ENCODE data around the gene SLC9B2. TPM values are rescaled to one million over a fixed set of nuclear protein-coding genes. Genes with fewer than 3 reads are reported as not detected.

The SLC9B2 gene
- total RNA-seq, 1 experiment from 2014 or later = 2.0 TPM

GRCh38 chr4:103075435-103075893 lies 1.1 kb downstream of the SLC9B2 start:
- peak overlapping the region; percentile 85 for H3K4me2 ChIP-seq
- peaks cover 21% of the 10 kb centered on the region for H3K4me1 ChIP-seq (replicated peaks; ENCODE audit: insufficient read depth)
- H3K4me3 ChIP-seq = peak overlapping the region; percentile 82
- no peak for TF ChIP-seq EZH2 (IDR thresholded peaks at IDR 0.05; ENCODE audit: low read depth)
- TF ChIP-seq CTCF (conservative IDR thresholded peaks at IDR 0.05) = no peak
- peak in 1 of 2 experiments; percentile 34 for DNase-seq
- no peaks in the 10 kb centered on the region for H3K9me2 ChIP-seq (ENCODE audit: insufficient read depth)
- no TSS peak for BruUV-seq (replicated peaks)
- H3F3A ChIP-seq (ENCODE audit: insufficient read depth, low read depth) = no peaks in the 10 kb centered on the region
- H2AFZ ChIP-seq = peak overlapping the region; percentile 91
- no peaks in the 10 kb centered on the region for H3K9me3 ChIP-seq (ENCODE audit: insufficient read depth, low read depth)
- CTCF ChIA-PET = no interaction called here
- intact Hi-C loops (cut with micrococcal nuclease; ENCODE audit: unreplicated experiment) = no loop called here
- peaks cover 15% of the 10 kb centered on the region for H3K79me2 ChIP-seq (ENCODE audit: low read depth)
- H3K36me3 ChIP-seq (ENCODE audit: low read depth) = no peaks in the 10 kb centered on the region
- no peaks in the 10 kb centered on the region for H3K27me3 ChIP-seq (ENCODE audit: insufficient read depth, low read depth)
- POLR2A ChIA-PET (ENCODE audit: unreplicated experiment) = interaction anchor here (0.5 kb wide), 1 partner anchor 214 kb away, joined by 3 read pairs; no protein-coding TSS in a partner anchor
- H4K20me1 ChIP-seq (ENCODE audit: insufficient read depth) = no peaks in the 10 kb centered on the region
- peak overlapping the region; percentile 51 for H3K27ac ChIP-seq

GRCh38 chr4:103074744-103075434 lies 1.7 kb downstream of the SLC9B2 start:
- Histone ChIP-seq H3F3A (ENCODE audit: insufficient read depth, low read depth) (no peaks in the 10 kb centered on the region), H3K27ac (no peak overlapping the region), H3K4me1 (replicated peaks; ENCODE audit: insufficient read depth) (peaks cover 21% of the 10 kb centered on the region), H3K9me2 (ENCODE audit: insufficient read depth) (no peaks in the 10 kb centered on the region), H3K4me3 (peak overlapping the region; percentile 82; the same call in 1 of the 2 replicates), H3K27me3 (ENCODE audit: insufficient read depth, low read depth) (no peaks in the 10 kb centered on the region), H3K9me3 (ENCODE audit: insufficient read depth, low read depth) (no peaks in the 10 kb centered on the region), H3K79me2 (ENCODE audit: low read depth) (peaks cover 15% of the 10 kb centered on the region), H3K36me3 (ENCODE audit: low read depth) (no peaks in the 10 kb centered on the region), H4K20me1 (ENCODE audit: insufficient read depth) (no peaks in the 10 kb centered on the region), H2AFZ (no peak overlapping the region), H3K4me2 (peak overlapping the region; percentile 85)
- no TSS peak for BruUV-seq (replicated peaks)
- ChIA-PET POLR2A (ENCODE audit: unreplicated experiment) (interaction anchor here (0.5 kb wide), 1 partner anchor 215 kb away, joined by 3 read pairs; no protein-coding TSS in a partner anchor), CTCF (no interaction called here)
- no peak for DNase-seq
- intact Hi-C loops (cut with micrococcal nuclease; ENCODE audit: unreplicated experiment) = no loop called here
- TF ChIP-seq CTCF (conservative IDR thresholded peaks at IDR 0.05) = no peak
- TF ChIP-seq EZH2 (IDR thresholded peaks at IDR 0.05; ENCODE audit: low read depth) = no peak

- ChIA-PET CTCF (no interaction called here), POLR2A (ENCODE audit: unreplicated experiment) (no interaction called here)
- H3K27ac ChIP-seq = no peak overlapping the region
- no peak overlapping the region for H2AFZ ChIP-seq
- H3K4me3 ChIP-seq = no peak overlapping the region
- TF ChIP-seq CTCF (conservative IDR thresholded peaks at IDR 0.05) = no peak
- TF ChIP-seq EZH2 (IDR thresholded peaks at IDR 0.05; ENCODE audit: low read depth) = no peak
- BruUV-seq (replicated peaks) = no TSS peak
- no peaks in the 10 kb centered on the region for H3K36me3 ChIP-seq (ENCODE audit: low read depth)
- peak overlapping the region; percentile 85; the same call in 1 of the 2 replicates for H3K4me2 ChIP-seq
- H3K27me3 ChIP-seq (ENCODE audit: insufficient read depth, low read depth) = no peaks in the 10 kb centered on the region
- no peaks in the 10 kb centered on the region for H3K9me2 ChIP-seq (ENCODE audit: insufficient read depth)
- H4K20me1 ChIP-seq (ENCODE audit: insufficient read depth) = no peaks in the 10 kb centered on the region
- peaks cover 15% of the 10 kb centered on the region for H3K79me2 ChIP-seq (ENCODE audit: low read depth)
- intact Hi-C loops (cut with micrococcal nuclease; ENCODE audit: unreplicated experiment) = no loop called here
- no peaks in the 10 kb centered on the region for H3K9me3 ChIP-seq (ENCODE audit: insufficient read depth, low read depth)
- no peaks in the 10 kb centered on the region for H3F3A ChIP-seq (ENCODE audit: insufficient read depth, low read depth)
- DNase-seq = no peak
- peaks cover 21% of the 10 kb centered on the region for H3K4me1 ChIP-seq (replicated peaks; ENCODE audit: insufficient read depth)
Measured at GRCh38 chr4:103073792-103074438, 2.6 kb downstream of the SLC9B2 start.

Data from PC-9 (cell line).